SK-N-SH treated with all-trans-retinoic acid at 6 μM for 48 hours (cell line): ENCODE measurements around the gene PDZK1IP1.

Experiments used
- ATAC-seq: fragments of 200-7000 bp; cut with Tn5 transposase; 3 replicates; pipeline ENCODE4 v1.9.1; 2020; ENCODE audit warnings: mild to moderate bottlenecking, moderate library complexity
- ARNTL ChIP-seq: fragments of 450-650 bp; formaldehyde crosslinking; IDR thresholded peaks from 2 replicates; pipeline ENCODE4 v1.5.0; 2020; ENCODE audit warnings: low read depth, mild to moderate bottlenecking, moderate library complexity, borderline replicate concordance
- CREB5 ChIP-seq: fragments of 250-450 bp; sonication (Bioruptor Pico); IDR thresholded peaks from 2 replicates; pipeline ENCODE4 v1.5.1; 2020; ENCODE audit warnings: low read depth, mild to moderate bottlenecking, moderate library complexity
- CSDC2 ChIP-seq: fragments of 250-450 bp; sonication (Bioruptor Pico); IDR thresholded peaks from 2 replicates; pipeline ENCODE4 v1.5.0; 2020; ENCODE audit warnings: mild to moderate bottlenecking, moderate library complexity
- CSRNP3 ChIP-seq: fragments of 250-450 bp; sonication (Bioruptor Pico); IDR thresholded peaks from 2 replicates; pipeline ENCODE4 v1.5.1; 2021; ENCODE audit warnings: mild to moderate bottlenecking, moderate library complexity
- ESRRG ChIP-seq: fragments of 250-450 bp; sonication (Bioruptor Pico); IDR thresholded peaks from 2 replicates; pipeline ENCODE4 v1.6.1; 2021; ENCODE audit warnings: mild to moderate bottlenecking
- ISL1 ChIP-seq: fragments of 250-450 bp; sonication (Bioruptor Pico); IDR thresholded peaks from 2 replicates; pipeline ENCODE4 v2.1.2; 2022; ENCODE audit warnings: mild to moderate bottlenecking, moderate library complexity
- OSR1 ChIP-seq: fragments of 250-450 bp; sonication (Bioruptor Pico); IDR thresholded peaks from 2 replicates; pipeline ENCODE4 v1.8.0; 2022; ENCODE audit warnings: moderate library complexity, mild to moderate bottlenecking, inconsistent platforms
- POU6F1 ChIP-seq: fragments of 250-450 bp; sonication (Bioruptor Pico); IDR thresholded peaks from 2 replicates; pipeline ENCODE4 v1.8.0; 2021; ENCODE audit warnings: low read depth, mild to moderate bottlenecking, moderate library complexity, borderline replicate concordance
- PPARA ChIP-seq: fragments of 250-450 bp; sonication (Bioruptor Pico); IDR thresholded peaks from 2 replicates; pipeline ENCODE4 v1.5.0; 2020; ENCODE audit warnings: mild to moderate bottlenecking, borderline replicate concordance
- RARB ChIP-seq: fragments of 250-450 bp; sonication (Bioruptor Pico); IDR thresholded peaks from 2 replicates; pipeline ENCODE4 v1.8.0; 2021; ENCODE audit warnings: mild to moderate bottlenecking, moderate library complexity
- SNAI2 ChIP-seq: fragments of 250-450 bp; sonication (Bioruptor Pico); IDR thresholded peaks from 2 replicates; pipeline ENCODE4 v1.5.0; 2020; ENCODE audit warnings: mild to moderate bottlenecking, moderate library complexity
- TCF4 ChIP-seq: fragments of 250-450 bp; sonication (Bioruptor Pico); IDR thresholded peaks from 2 replicates; pipeline ENCODE4 v1.8.0; 2021; ENCODE audit warnings: mild to moderate bottlenecking, moderate library complexity, borderline replicate concordance
- TOX ChIP-seq: fragments of 250-450 bp; sonication (Bioruptor Pico); IDR thresholded peaks from 2 replicates; pipeline ENCODE4 v1.8.0; 2021; ENCODE audit warnings: mild to moderate bottlenecking, moderate library complexity, borderline replicate concordance
- TSHZ2 ChIP-seq: fragments of 250-450 bp; sonication (Bioruptor Pico); IDR thresholded peaks from 2 replicates; pipeline ENCODE4 v1.5.0; 2020; ENCODE audit warnings: mild to moderate bottlenecking, moderate library complexity
- ZC3H10 ChIP-seq: fragments of 250-450 bp; sonication (Bioruptor Pico); IDR thresholded peaks from 2 replicates; pipeline ENCODE4 v1.5.1; 2021; ENCODE audit warnings: mild to moderate bottlenecking, moderate library complexity
- ZFP3 ChIP-seq: fragments of 250-450 bp; sonication (Bioruptor Pico); IDR thresholded peaks from 2 replicates; pipeline ENCODE4 v1.5.0; 2020; ENCODE audit warnings: mild to moderate bottlenecking, moderate library complexity
- ZNF565 ChIP-seq: fragments of 450-650 bp; formaldehyde crosslinking; conservative IDR thresholded peaks from 2 replicates; pipeline ENCODE4 v1.5.0; 2020; ENCODE audit warnings: low read depth, mild to moderate bottlenecking, moderate library complexity
- ZNF70 ChIP-seq: fragments of 450-650 bp; formaldehyde crosslinking; IDR thresholded peaks from 2 replicates; pipeline ENCODE4 v1.5.0; 2020; ENCODE audit warnings: mild to moderate bottlenecking, moderate library complexity
- ZNF8 ChIP-seq: fragments of 450-650 bp; formaldehyde crosslinking; IDR thresholded peaks from 2 replicates; pipeline ENCODE4 v1.5.0; 2020; ENCODE audit warnings: mild to moderate bottlenecking, moderate library complexity

The PDZK1IP1 gene

GRCh38 chr1:47164552-47164951 is 25.3 kb downstream of the PDZK1IP1 start:
- TF ChIP-seq SNAI2 (no peak), ISL1 (no peak), ZNF565 (no peak), ZNF70 (CRISPR knock-in tag) (no peak), ZFP3 (CRISPR knock-in tag) (no peak), CREB5 (CRISPR knock-in tag) (no peak), PPARA (no peak), OSR1 (CRISPR knock-in tag) (no peak), ZNF8 (CRISPR knock-in tag) (no peak), POU6F1 (CRISPR knock-in tag) (no peak), ZC3H10 (CRISPR knock-in tag) (no peak), TSHZ2 (CRISPR knock-in tag) (no peak), TOX (CRISPR knock-in tag) (no peak), CSDC2 (CRISPR knock-in tag) (no peak), ARNTL (no peak), ESRRG (CRISPR knock-in tag) (no peak), CSRNP3 (CRISPR knock-in tag) (no peak)
- TF ChIP-seq, all 23 proteins: peak for 0
- ATAC-seq = no peak

GRCh38 chr1:47161298-47162040 is 28.4 kb downstream of the PDZK1IP1 start:
- no peak for ATAC-seq
- TF ChIP-seq OSR1 (CRISPR knock-in tag) = no peak
- no peak for TF ChIP-seq TSHZ2 (CRISPR knock-in tag)
- no peak for TF ChIP-seq TCF4
- no peak for TF ChIP-seq ZNF8 (CRISPR knock-in tag)
- no peak for TF ChIP-seq SNAI2
- no peak for TF ChIP-seq RARB (CRISPR knock-in tag)
- no peak for TF ChIP-seq POU6F1 (CRISPR knock-in tag)
